Gastrocnemius medialis (tissue), 4 donors: Measurements from ENCODE around the gene PRKAA2.

Experiments
- CTCF ChIP-seq, 5 experiments: fragments of 450-650 bp in 3 of 5; fragments of 200-600 bp in 2 of 5; sonication (generic) in 2 of 5; IDR thresholded peaks in 4 of 5; conservative IDR thresholded peaks in 1 of 5; 1 replicate in 4 of 5; 2 replicates in 1 of 5; pipeline ENCODE4 v1.5.1; 2016 to 2019; ENCODE audit warnings: antibody characterized with exemption in 5 of 5, mild to moderate bottlenecking in 3 of 5, moderate library complexity in 3 of 5
- POLR2A ChIP-seq, 2 donors: fragments of 450-650 bp; IDR thresholded peaks; one replicate each; pipeline ENCODE4 v1.6.1; 2017; ENCODE audit warnings: antibody characterized with exemption in 2 of 2, mild to moderate bottlenecking in 2 of 2, moderate library complexity in 2 of 2

- TF ChIP-seq CTCF (IDR thresholded peaks at IDR 0.05 in 4 of 5, conservative IDR thresholded peaks at IDR 0.05 in 1 of 5) (no peak), POLR2A (IDR thresholded peaks at IDR 0.05) (no peak)
Measured at GRCh38 chr1:56755911-56756310, 110.8 kb downstream of the PRKAA2 start.
